ENCODE measurements around the gene PDLIM7.

DNA sequence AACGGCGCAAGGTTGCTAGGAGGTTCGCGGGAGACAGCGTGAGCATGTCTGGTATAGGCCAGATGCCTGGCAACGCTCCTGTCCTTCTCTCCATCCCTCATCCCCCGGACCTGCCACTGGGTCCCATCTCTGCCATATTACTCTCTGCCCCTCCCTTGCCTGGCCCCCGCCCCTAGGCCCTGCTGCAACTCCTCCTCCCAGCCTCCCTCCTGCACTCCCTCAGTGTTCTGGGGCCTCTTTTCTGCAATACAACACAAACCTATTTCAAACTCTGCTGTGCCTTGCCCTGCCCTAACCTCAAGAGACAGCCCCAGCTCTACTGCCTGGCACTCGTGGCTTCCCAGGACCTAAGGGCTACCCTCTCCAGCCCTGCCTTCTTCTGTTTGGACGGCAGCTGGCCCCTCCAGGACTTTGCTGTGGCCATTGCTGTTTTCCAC is 15.0 kb downstream of the PDLIM7 start:
- TF ChIP-seq EZH2 (IDR thresholded peaks at IDR 0.05; ENCODE audit: low read depth, low read length, severe bottlenecking) (no peak), BCL11A (IDR thresholded peaks at IDR 0.05; ENCODE audit: low read depth in 2 of 2, low read length in 2 of 2) (no peak)
- TF ChIP-seq, protein P1, sequence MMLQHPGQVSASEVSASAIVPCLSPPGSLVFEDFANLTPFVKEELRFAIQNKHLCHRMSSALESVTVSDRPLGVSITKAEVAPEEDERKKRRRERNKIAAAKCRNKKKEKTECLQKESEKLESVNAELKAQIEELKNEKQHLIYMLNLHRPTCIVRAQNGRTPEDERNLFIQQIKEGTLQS (IDR thresholded peaks at IDR 0.05; ENCODE audit: insufficient read depth, low read depth, low read length), result no peak
- TF ChIP-seq, protein P2, sequence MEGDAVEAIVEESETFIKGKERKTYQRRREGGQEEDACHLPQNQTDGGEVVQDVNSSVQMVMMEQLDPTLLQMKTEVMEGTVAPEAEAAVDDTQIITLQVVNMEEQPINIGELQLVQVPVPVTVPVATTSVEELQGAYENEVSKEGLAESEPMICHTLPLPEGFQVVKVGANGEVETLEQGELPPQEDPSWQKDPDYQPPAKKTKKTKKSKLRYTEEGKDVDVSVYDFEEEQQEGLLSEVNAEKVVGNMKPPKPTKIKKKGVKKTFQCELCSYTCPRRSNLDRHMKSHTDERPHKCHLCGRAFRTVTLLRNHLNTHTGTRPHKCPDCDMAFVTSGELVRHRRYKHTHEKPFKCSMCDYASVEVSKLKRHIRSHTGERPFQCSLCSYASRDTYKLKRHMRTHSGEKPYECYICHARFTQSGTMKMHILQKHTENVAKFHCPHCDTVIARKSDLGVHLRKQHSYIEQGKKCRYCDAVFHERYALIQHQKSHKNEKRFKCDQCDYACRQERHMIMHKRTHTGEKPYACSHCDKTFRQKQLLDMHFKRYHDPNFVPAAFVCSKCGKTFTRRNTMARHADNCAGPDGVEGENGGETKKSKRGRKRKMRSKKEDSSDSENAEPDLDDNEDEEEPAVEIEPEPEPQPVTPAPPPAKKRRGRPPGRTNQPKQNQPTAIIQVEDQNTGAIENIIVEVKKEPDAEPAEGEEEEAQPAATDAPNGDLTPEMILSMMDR (IDR thresholded peaks at IDR 0.05; ENCODE audit: control extremely low read depth in 1 of 3, insufficient read depth in 1 of 3, low read depth in 1 of 3, low read length in 3 of 3), result no peak

All from H1 (cell line).